ENCODE results near the gene GNG10.

GNG10 gene

DNA sequence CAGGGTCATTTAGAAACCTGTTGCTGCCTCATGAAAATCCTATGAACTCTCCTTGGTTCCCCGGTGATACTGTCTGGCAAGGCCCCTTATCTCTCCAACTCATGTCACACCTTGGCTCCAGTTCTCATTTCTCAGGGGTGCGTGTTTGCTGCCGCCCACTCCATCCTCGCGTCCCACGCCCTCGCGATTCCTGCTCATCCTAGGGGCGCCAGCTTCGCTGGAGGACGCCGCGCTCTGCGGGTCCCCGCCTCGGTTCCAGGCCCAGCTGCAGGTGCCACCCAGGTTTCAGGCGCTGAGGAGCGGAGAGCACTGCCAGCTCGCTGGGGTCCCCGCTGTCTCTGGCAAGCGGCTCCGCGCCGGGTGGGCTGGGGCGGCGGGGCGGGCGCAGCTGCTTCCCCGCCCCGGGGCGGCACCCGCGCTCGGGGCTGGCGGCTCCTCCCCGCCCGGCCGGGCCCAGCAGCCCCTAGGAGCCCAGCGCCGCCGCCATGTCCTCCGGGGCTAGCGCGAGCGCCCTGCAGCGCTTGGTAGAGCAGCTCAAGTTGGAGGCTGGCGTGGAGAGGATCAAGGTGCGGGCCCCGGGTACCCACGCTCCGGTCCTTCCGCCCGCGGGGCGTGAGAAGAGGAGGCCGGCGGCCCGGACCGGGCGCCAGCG, at the start of gene GNG10:
Gene GNG10, plus strand, starts transcription at position 456 of the 652 bp plus-strand sequence. Its CDS starts 30 bp downstream, at position 486.
- CTCF ChIA-PET, result no interaction called here
- POLR2A ChIA-PET, result interaction anchor here (0.6 to 2.5 kb wide), 9 partner anchors 11 to 270 kb away, joined by 3 to 17 read pairs (median 4); partner anchors contain the start of gene DNAJC25
- TF ChIP-seq ZNF266 (tag by site-specific recombination; IDR thresholded peaks at IDR 0.05; ENCODE audit: low read depth) (no peak), ZEB2 (tag by site-specific recombination; IDR thresholded peaks at IDR 0.05) (peak; percentile 44; the same call in 1 of the 2 replicates), ZBTB17 (tag by site-specific recombination; IDR thresholded peaks at IDR 0.05) (peak; percentile 50), ZNF501 (tag by site-specific recombination; IDR thresholded peaks at IDR 0.05) (0 out of 2 replicates have a peak, but pooled peaks have one; percentile 39), GLIS1 (tag by site-specific recombination; IDR thresholded peaks at IDR 0.05) (peak; percentile 45), ZBTB26 (tag by site-specific recombination; optimal IDR thresholded peaks at IDR 0.05) (peak; percentile 64), ZFHX2 (tag by site-specific recombination; conservative IDR thresholded peaks at IDR 0.05) (peak; percentile 90), ZNF423 (tag by site-specific recombination; IDR thresholded peaks at IDR 0.05) (0 out of 2 replicates have a peak, but pooled peaks have one; percentile 75), ZIC2 (tag by site-specific recombination; IDR thresholded peaks at IDR 0.05) (peak; percentile 79), EGR2 (tag by site-specific recombination; IDR thresholded peaks at IDR 0.05; ENCODE audit: low read depth) (peak; percentile 76), ZNF2 (tag by site-specific recombination; IDR thresholded peaks at IDR 0.05) (no peak), ZNF221 (tag by site-specific recombination; IDR thresholded peaks at IDR 0.05; ENCODE audit: borderline replicate concordance) (no peak), ZNF473 (tag by site-specific recombination; IDR thresholded peaks at IDR 0.05) (no peak), ZNF239 (tag by site-specific recombination; IDR thresholded peaks at IDR 0.05) (no peak), ZSCAN23 (tag by site-specific recombination; IDR thresholded peaks at IDR 0.05) (no peak), ZNF514 (tag by site-specific recombination; IDR thresholded peaks at IDR 0.05) (no peak), ZFP69B (tag by site-specific recombination; IDR thresholded peaks at IDR 0.05) (no peak), ZFP3 (tag by site-specific recombination; IDR thresholded peaks at IDR 0.05; ENCODE audit: low read depth) (no peak), SCRT1 (tag by site-specific recombination; IDR thresholded peaks at IDR 0.05; ENCODE audit: borderline replicate concordance) (peak; percentile 87), KLF8 (tag by site-specific recombination; IDR thresholded peaks at IDR 0.05) (peak; percentile 58; the same call in 1 of the 2 replicates), SP3 (tag by site-specific recombination; IDR thresholded peaks at IDR 0.05) (peak; percentile 55), SP7 (tag by site-specific recombination; IDR thresholded peaks at IDR 0.05) (peak; percentile 39; the same call in 1 of the 2 replicates), PATZ1 (tag by site-specific recombination; IDR thresholded peaks at IDR 0.05) (peak; percentile 40; the same call in 1 of the 2 replicates), ZNF654 (tag by site-specific recombination; IDR thresholded peaks at IDR 0.05; ENCODE audit: low read depth) (no peak), ZFP41 (tag by site-specific recombination; IDR thresholded peaks at IDR 0.05; ENCODE audit: borderline replicate concordance) (no peak), SP2 (tag by site-specific recombination; IDR thresholded peaks at IDR 0.05) (peak; percentile 55), ZSCAN30 (tag by site-specific recombination; IDR thresholded peaks at IDR 0.05) (peak; percentile 44; the same call in 1 of the 2 replicates), ZBTB20 (tag by site-specific recombination; IDR thresholded peaks at IDR 0.05) (peak; percentile 64; the same call in 1 of the 2 replicates), ZNF114 (tag by site-specific recombination; IDR thresholded peaks at IDR 0.05) (no peak), ZBTB8A (tag by site-specific recombination; IDR thresholded peaks at IDR 0.05) (peak; percentile 73), GLIS2 (tag by site-specific recombination; IDR thresholded peaks at IDR 0.05) (peak; percentile 27; the same call in 1 of the 2 replicates), ZNF335 (tag by site-specific recombination; conservative IDR thresholded peaks at IDR 0.05) (peak; percentile 81), KLF1 (tag by site-specific recombination; IDR thresholded peaks at IDR 0.05) (peak; percentile 53)
- TF ChIP-seq, protein P1, sequence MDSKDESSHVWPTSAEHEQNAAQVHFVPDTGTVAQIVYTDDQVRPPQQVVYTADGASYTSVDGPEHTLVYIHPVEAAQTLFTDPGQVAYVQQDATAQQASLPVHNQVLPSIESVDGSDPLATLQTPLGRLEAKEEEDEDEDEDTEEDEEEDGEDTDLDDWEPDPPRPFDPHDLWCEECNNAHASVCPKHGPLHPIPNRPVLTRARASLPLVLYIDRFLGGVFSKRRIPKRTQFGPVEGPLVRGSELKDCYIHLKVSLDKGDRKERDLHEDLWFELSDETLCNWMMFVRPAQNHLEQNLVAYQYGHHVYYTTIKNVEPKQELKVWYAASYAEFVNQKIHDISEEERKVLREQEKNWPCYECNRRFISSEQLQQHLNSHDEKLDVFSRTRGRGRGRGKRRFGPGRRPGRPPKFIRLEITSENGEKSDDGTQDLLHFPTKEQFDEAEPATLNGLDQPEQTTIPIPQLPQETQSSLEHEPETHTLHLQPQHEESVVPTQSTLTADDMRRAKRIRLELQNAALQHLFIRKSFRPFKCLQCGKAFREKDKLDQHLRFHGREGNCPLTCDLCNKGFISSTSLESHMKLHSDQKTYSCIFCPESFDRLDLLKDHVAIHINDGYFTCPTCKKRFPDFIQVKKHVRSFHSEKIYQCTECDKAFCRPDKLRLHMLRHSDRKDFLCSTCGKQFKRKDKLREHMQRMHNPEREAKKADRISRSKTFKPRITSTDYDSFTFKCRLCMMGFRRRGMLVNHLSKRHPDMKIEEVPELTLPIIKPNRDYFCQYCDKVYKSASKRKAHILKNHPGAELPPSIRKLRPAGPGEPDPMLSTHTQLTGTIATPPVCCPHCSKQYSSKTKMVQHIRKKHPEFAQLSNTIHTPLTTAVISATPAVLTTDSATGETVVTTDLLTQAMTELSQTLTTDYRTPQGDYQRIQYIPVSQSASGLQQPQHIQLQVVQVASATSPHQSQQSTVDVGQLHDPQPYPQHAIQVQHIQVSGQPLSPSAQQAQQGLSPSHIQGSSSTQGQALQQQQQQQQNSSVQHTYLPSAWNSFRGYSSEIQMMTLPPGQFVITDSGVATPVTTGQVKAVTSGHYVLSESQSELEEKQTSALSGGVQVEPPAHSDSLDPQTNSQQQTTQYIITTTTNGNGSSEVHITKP (tag by site-specific recombination; IDR thresholded peaks at IDR 0.05), result 0 out of 2 replicates have a peak, but pooled peaks have one; percentile 19

More for the DNA sequence above, at the start of gene GNG10:
- no peaks in the 10 kb centered on the region for H3K9me3 ChIP-seq (ENCODE audit: control insufficient read depth, insufficient read depth, low read depth, low read length)
- no peaks in the 10 kb centered on the region; the same call in 1 of the 2 replicates for H3K4me1 ChIP-seq (ENCODE audit: control insufficient read depth, insufficient read depth, low read length)
- H3K27ac ChIP-seq (ENCODE audit: extremely low read depth, low read depth, low read length), result no peak within 1 kb of the TSS; the same call in 1 of the 2 replicates
- peaks cover 0 to 12% of the 10 kb centered on the region in 2 experiments; a peak in 1 of 3 replicates for H3K36me3 ChIP-seq (ENCODE audit: control insufficient read depth in 2 of 2, insufficient read depth in 1 of 2, low read length in 2 of 2)
- H3K4me3 ChIP-seq (ENCODE audit: low read depth, low read length), result peak within 1 kb of the TSS; percentile 78
